Measurements from ENCODE around the gene MAS1. TPM values are rescaled to one million over a fixed set of nuclear protein-coding genes. Genes with fewer than 3 reads are reported as not detected.

Gene MAS1
- total and polyA plus RNA-seq, 10 of the 15 experiments (the other 5 are each of a cell fraction or from before 2014, with no cell fraction given): under 0.01 to 0.08 TPM; not detected in 8

GRCh38 chr6:159893064-159893463 is 2.3 kb downstream of the MAS1 start (continued):
- no peak for TF ChIP-seq ZNF592 (IDR thresholded peaks at IDR 0.05)
- TF ChIP-seq IKZF2 (IDR thresholded peaks at IDR 0.05): no peak
- no peak for TF ChIP-seq POLR2AphosphoS2 (IDR thresholded peaks at IDR 0.05; ENCODE audit: low read depth, low read length)
- TF ChIP-seq EGR1 (IDR thresholded peaks at IDR 0.05; ENCODE audit: borderline replicate concordance in 1 of 2, low read depth in 2 of 2, low read length in 2 of 2): no peak
- TF ChIP-seq SUPT20H (IDR thresholded peaks at IDR 0.05; ENCODE audit: borderline replicate concordance, control insufficient read depth, low read depth, low read length): no peak
- TF ChIP-seq TBL1XR1 (IDR thresholded peaks at IDR 0.05; ENCODE audit: low read depth, low read length): no peak

- H3K4me1 ChIP-seq (ENCODE audit: control insufficient read depth, insufficient read depth, low read length): no peaks in the 10 kb centered on the region
- intact Hi-C loops (cut with micrococcal nuclease; ENCODE audit: unreplicated experiment) (no loop called here), in situ Hi-C loops (cut with MboI) (no loop called here)
- H2AFZ ChIP-seq (ENCODE audit: control insufficient read depth, low read depth, low read length): no peak overlapping the region
- H3K79me2 ChIP-seq (ENCODE audit: control insufficient read depth, insufficient read depth, low read length): no peaks in the 10 kb centered on the region
- ChIA-PET SMC1A (ENCODE audit: uncharacterized antibody, unreplicated experiment) (interaction anchor here (1.3 kb wide), 1 partner anchor 18 kb away, joined by 5 read pairs; no protein-coding TSS in a partner anchor), POLR2A (interaction anchor here (0.5 kb wide), 1 partner anchor 1295 kb away, joined by 4 read pairs; no protein-coding TSS in a partner anchor), CTCF (no interaction called here), RAD21 (ENCODE audit: unreplicated experiment) (no interaction called here)
- H3K9me3 ChIP-seq (replicated peaks; ENCODE audit: control insufficient read depth, insufficient read depth, low read length): no peaks in the 10 kb centered on the region; the same call in 2 of the 3 replicates
- no peak for DNase-seq (ENCODE audit: low read depth, low spot score)
- no peak overlapping the region for H3K9ac ChIP-seq (ENCODE audit: control insufficient read depth, insufficient read depth, low read length)
- H3K27me3 ChIP-seq (replicated peaks in 1 of 2; ENCODE audit: control insufficient read depth in 2 of 2, insufficient read depth in 2 of 2, low read length in 1 of 2): peaks cover 2 to 3% of the 10 kb centered on the region in 2 experiments; a peak in 3 of 4 replicates
- BruUV-seq (replicated peaks): no TSS peak
- ATAC-seq: no peak
- no peak overlapping the region for H3K4me2 ChIP-seq (ENCODE audit: control insufficient read depth, insufficient read depth)
- no peak for FAIRE-seq
- no peak overlapping the region for H3K4me3 ChIP-seq
- H4K20me1 ChIP-seq (ENCODE audit: control insufficient read depth, insufficient read depth): no peaks in the 10 kb centered on the region
- no peaks in the 10 kb centered on the region for H3K36me3 ChIP-seq (ENCODE audit: control insufficient read depth in 2 of 2, insufficient read depth in 2 of 2, low read length in 1 of 2)
- whole genome bisulfite sequencing (ENCODE audit: insufficient coverage, insufficient replicate concordance, low lambda C conversion rate, missing lambda C conversion rate): 50% methylated on average over 4 of the region's 4 CpGs
- no peak overlapping the region for H3K27ac ChIP-seq (ENCODE audit: control insufficient read depth, insufficient read depth)
- TF ChIP-seq ZZZ3 (IDR thresholded peaks at IDR 0.05; ENCODE audit: control insufficient read depth, insufficient read length, low read depth) (no peak), TCF12 (IDR thresholded peaks at IDR 0.05; ENCODE audit: low read depth, low read length) (no peak), BHLHE40 (IDR thresholded peaks at IDR 0.05; ENCODE audit: borderline replicate concordance in 1 of 2, low read depth in 2 of 2, low read length in 1 of 2) (no peak), SMAD1 (IDR thresholded peaks at IDR 0.05; ENCODE audit: low read depth, partially characterized antibody) (no peak), POU2F2 (IDR thresholded peaks at IDR 0.05; ENCODE audit: borderline replicate concordance, low read depth, low read length) (no peak), BMI1 (IDR thresholded peaks at IDR 0.05; ENCODE audit: borderline replicate concordance) (no peak), ZBTB4 (CRISPR knock-in tag; IDR thresholded peaks at IDR 0.05) (no peak), POLR2A (IDR thresholded peaks at IDR 0.05; ENCODE audit: low read depth, low read length) (no peak), RCOR1 (conservative IDR thresholded peaks at IDR 0.05; ENCODE audit: low read depth, low read length) (no peak)
Measured at GRCh38 chr6:159894991-159895390, 4.2 kb downstream of the MAS1 start.

Data from GM12878 (cell line).